ENCODE measurements around the gene AZU1. TPM values are rescaled to one million over a fixed set of nuclear protein-coding genes. Genes with fewer than 3 reads are reported as not detected.

AZU1 gene
- total RNA-seq, 4 donors from 2014 or later: 0.42 TPM; not detected in 3

GRCh38 chr19:800360-801029 lies 27.1 kb upstream of the AZU1 start:
- Histone ChIP-seq H3K9me3 (no peaks in the 10 kb centered on the region), H3K4me1 (peaks cover 9 to 79% (median 59%) of the 10 kb centered on the region in 4 donors), H3K4me3 (peak overlapping the region in 1 of 4 donors; percentile 15), H3K27me3 (no peaks in the 10 kb centered on the region), H3K36me3 (peaks cover 6 to 35% (median 19%) of the 10 kb centered on the region in 3 donors), H3K27ac (peak overlapping the region in 2 of 4 donors; percentile 59 to 97)
- no peak for DNase-seq (ENCODE audit: low spot score in 2 of 2)
- TF ChIP-seq EP300 (IDR thresholded peaks at IDR 0.05): no peak
- no peak for TF ChIP-seq CTCF (IDR thresholded peaks at IDR 0.05)
- TF ChIP-seq POLR2A (IDR thresholded peaks at IDR 0.05): no peak
- 39 to 47% methylated on average over 15 to 17 of the region's 17 CpGs for WGBS, 2 donors

DNA sequence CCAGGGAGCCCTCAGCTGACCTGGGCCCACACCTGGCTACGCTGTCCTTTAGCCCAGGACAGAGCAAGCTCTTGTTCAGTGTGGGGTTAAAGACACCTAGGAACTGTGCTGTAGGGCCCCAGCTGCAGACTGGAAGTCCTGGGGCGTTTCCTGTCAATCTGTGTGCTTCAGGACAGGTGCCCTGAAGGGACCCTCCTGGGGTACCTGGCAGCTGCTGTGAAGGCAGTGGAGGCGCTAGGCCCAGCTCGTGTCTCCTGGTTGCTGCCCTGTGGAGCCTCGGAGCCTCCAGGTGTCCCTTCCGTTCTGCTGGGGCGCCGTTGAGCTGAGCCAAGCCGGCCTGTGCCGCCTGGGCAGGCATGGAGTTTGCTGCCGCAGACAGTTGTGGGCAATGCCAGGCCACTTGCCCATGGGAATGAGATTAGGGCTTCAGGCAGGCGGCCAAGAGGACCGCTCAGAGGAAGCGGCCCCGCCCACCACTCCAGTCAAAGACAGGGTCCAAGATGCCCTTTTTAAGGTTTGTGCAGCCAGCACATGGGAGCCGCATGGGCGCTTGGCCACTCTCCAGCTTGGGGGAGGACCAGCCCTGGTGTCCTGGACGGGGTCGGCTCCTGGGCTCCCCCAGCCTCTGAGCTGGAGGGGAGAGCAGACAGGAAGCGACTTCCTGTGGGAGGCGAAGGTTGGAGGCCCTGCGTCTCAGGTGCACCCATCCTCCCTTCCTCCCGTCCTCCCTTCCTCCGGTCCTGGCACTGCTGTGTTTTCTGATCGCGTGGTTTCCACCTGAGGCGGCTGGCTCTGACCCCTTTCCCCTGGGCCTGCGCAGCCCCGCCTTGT lies 26.4 kb upstream of the AZU1 start:
- no peaks in the 10 kb centered on the region for H3K27me3 ChIP-seq
- 31 to 34% methylated on average over 24 to 29 of the region's 29 CpGs for WGBS, 2 donors
- peak overlapping the region in 3 of 4 donors; percentile 0 to 19 (median 15) for H3K4me3 ChIP-seq
- no peak for TF ChIP-seq POLR2A (IDR thresholded peaks at IDR 0.05)
- TF ChIP-seq EP300 (IDR thresholded peaks at IDR 0.05): peak in 1 of 2 donors; percentile 21
- DNase-seq (ENCODE audit: low spot score in 2 of 2): no peak
- peak overlapping the region in 3 of 4 donors; percentile 36 to 97 (median 59) for H3K27ac ChIP-seq
- H3K9me3 ChIP-seq: no peaks in the 10 kb centered on the region
- peaks cover 9 to 74% (median 54%) of the 10 kb centered on the region in 4 donors for H3K4me1 ChIP-seq
- peaks cover 11 to 42% (median 27%) of the 10 kb centered on the region in 3 donors for H3K36me3 ChIP-seq

DNA sequence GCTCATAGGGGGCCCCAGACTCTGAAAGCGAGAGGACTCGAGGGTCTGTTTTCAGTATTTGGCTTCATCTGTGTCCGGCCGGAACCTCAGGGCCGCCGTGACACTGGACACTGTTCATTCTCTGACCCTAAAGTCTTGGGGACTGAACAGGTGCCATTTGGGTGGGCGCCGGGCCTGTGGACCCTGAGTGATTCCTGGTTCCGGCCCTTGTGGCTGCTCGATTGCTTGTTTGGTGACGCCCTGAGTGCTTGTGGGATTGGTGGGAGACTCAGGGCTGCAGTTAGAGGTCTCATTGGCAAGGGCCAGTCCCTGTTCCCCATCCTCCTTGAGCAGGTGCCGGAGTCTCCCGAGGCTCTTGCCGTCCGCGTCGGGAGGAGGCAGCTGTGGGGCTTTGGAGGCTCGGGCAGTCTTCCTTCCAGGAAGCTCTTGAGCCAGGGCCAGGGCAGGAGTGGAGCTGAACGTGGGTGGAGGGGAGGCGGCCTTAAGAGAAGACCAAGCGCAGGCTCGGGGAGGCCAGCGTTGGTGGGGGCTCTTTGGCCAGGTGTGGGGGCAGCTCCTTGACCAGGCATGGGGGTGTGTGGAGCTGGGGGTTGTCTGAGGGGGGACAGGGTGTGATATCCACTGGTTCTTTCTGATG lies 25.7 kb upstream of the AZU1 start:
- Histone ChIP-seq H3K36me3 (peaks cover 11 to 50% (median 34%) of the 10 kb centered on the region in 3 donors), H3K4me3 (peak overlapping the region in 2 of 4 donors; percentile 15 to 19), H3K27me3 (no peaks in the 10 kb centered on the region), H3K27ac (peak overlapping the region in 3 of 4 donors; percentile 29 to 59 (median 36)), H3K9me3 (no peaks in the 10 kb centered on the region), H3K4me1 (peaks cover 9 to 71% (median 51%) of the 10 kb centered on the region in 4 donors)
- no peak for TF ChIP-seq EP300 (IDR thresholded peaks at IDR 0.05)
- TF ChIP-seq CTCF (IDR thresholded peaks at IDR 0.05): no peak
- no peak for TF ChIP-seq POLR2A (IDR thresholded peaks at IDR 0.05)
- DNase-seq (ENCODE audit: low spot score in 2 of 2): no peak
- 25 to 29% methylated on average over 21 to 23 of the region's 23 CpGs for WGBS, 2 donors

GRCh38 chr19:802498-803098 lies 25.0 kb upstream of the AZU1 start:
- Histone ChIP-seq H3K4me3 (peak overlapping the region in 1 of 4 donors; percentile 15), H3K27ac (peak overlapping the region in 1 of 4 donors; percentile 59), H3K27me3 (no peaks in the 10 kb centered on the region), H3K9me3 (no peaks in the 10 kb centered on the region), H3K4me1 (peaks cover 9 to 71% (median 51%) of the 10 kb centered on the region in 4 donors), H3K36me3 (peaks cover 15 to 56% (median 37%) of the 10 kb centered on the region in 3 donors)
- TF ChIP-seq POLR2A (IDR thresholded peaks at IDR 0.05): no peak
- TF ChIP-seq CTCF (IDR thresholded peaks at IDR 0.05): no peak
- no peak for TF ChIP-seq EP300 (IDR thresholded peaks at IDR 0.05)
- no peak for DNase-seq (ENCODE audit: low spot score in 2 of 2)
- 23 to 36% methylated on average over 27 to 28 of the region's 28 CpGs for WGBS, 2 donors

GRCh38 chr19:803099-803561 lies 24.5 kb upstream of the AZU1 start:
- 65 to 72% methylated on average over 7 to 13 of the region's 17 CpGs for WGBS, 2 donors
- no peak for TF ChIP-seq CTCF (IDR thresholded peaks at IDR 0.05)
- Histone ChIP-seq H3K4me3 (peak overlapping the region in 1 of 4 donors; percentile 15), H3K36me3 (peaks cover 15 to 61% (median 42%) of the 10 kb centered on the region in 3 donors), H3K9me3 (no peaks in the 10 kb centered on the region), H3K4me1 (peaks cover 9 to 71% (median 51%) of the 10 kb centered on the region in 4 donors), H3K27me3 (no peaks in the 10 kb centered on the region), H3K27ac (no peak overlapping the region)
- DNase-seq (ENCODE audit: low spot score in 2 of 2): no peak
